GM23248 (cell line): Measurements from ENCODE around the gene FAT3.

Source experiments
- EZH2 ChIP-seq: fragments of 200-600 bp; sonication (generic); IDR thresholded peaks from 2 replicates; pipeline ENCODE4 v1.6.1; 2018; ENCODE audit warnings: antibody characterized with exemption, mild to moderate bottlenecking; ENCODE audit not compliant: insufficient read depth, poor library complexity, severe bottlenecking
- EZH2phosphoT487 ChIP-seq: fragments of 200-600 bp; sonication (generic); IDR thresholded peaks from 2 replicates; pipeline ENCODE4 v1.6.1; 2018; ENCODE audit warnings: antibody characterized with exemption, moderate library complexity, mild to moderate bottlenecking, low read depth; ENCODE audit not compliant: insufficient read depth

DNA sequence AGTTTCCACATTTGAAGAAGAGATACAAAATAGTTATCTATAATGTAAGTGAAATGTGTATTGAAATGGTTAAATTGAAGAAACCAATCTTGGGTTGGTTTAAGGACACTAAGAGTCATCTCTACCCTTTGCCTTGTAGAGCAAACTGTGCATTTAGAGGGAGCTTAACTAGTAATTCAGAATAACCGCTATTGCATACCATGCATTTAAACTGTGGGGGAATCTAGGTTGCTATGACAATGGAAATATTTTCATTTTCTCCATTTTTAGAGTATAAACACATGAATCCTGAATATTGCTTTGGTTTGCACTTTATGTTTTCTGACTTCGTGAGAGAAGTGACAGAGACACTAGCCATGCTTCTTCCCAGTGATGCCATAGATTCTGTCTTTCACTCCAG, 39.7 kb downstream of the FAT3 start:
- TF ChIP-seq EZH2 = no peak
- TF ChIP-seq EZH2phosphoT487 = no peak
